GM18502 (cell line): Measurements from ENCODE around the gene SLC5A12.

Experiments used
- ATAC-seq: cut with Tn5 transposase; IDR thresholded peaks from one replicate; pipeline ENCODE4 v1.9.1; 2021; ENCODE audit warnings: mild to moderate bottlenecking; ENCODE audit not compliant: unreplicated experiment, poor library complexity

Gene SLC5A12

GRCh38 chr11:26721948-26722475 lies at the start of gene SLC5A12:
Gene SLC5A12, minus strand, starts transcription at chr11:26722060. Its CDS starts 346 bp downstream, at chr11:26721714.
- ATAC-seq = no peak

DNA sequence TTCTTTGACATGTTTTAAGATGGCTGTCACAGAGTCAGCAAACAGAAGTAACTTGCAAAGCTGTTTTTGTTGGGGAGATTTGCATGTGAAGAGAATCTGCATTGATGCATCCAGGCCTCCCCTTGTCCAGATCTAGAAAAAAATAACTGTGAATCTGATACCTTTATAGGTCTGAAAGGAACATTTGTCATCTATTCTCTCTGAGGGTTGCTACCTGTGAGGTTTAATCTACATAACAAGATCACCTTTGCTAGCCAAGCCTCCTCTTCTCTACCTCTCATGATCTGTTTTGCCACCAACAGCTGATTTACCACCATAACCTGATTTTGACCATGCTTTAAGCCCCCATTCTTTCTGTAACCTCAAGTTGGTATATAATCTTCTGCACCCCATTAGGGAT lies 47.2 kb upstream of the SLC5A12 start:
- ATAC-seq = no peak

DNA sequence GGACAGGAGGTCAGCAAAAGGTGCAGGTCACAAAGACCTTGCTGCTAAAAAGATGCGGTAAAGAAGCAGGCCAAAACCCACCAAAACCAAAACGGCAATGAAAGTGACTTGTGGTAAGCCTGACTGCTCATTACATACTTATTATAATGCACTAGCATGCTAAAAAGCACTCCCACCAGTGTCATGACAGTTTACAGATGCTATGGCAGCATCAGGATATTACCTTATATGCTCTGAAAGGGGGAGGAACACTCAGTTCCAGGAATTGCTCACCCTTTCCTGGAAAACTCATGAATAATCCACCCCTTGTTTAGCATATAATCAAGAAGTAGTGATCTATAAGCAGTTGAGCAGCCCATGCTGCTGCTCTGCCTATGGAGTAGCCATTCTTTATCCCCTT lies 45.2 kb upstream of the SLC5A12 start:
- no peak for ATAC-seq

- ATAC-seq = no peak
These were observed 43.5 kb upstream of the SLC5A12 start for GRCh38 chr11:26765323-26765722.

DNA sequence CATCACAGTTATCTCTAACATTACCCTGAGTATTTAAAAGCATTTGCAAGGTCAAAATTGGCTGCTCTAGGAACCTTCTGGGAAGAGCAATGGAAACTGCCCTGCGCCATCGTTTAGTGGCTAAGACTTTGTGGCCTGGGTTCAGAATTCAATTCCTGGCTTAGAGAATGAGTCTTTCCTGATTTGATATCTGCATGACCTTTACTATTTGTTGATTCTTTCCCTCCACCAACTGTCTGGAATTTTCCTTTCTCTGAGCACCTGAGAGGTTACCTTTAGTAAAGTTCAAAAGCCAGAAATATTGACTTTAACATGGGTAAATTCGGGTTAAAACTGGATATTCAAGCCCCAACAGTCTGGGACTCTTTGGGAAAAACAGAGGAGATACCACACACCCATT lies 43.0 kb upstream of the SLC5A12 start:
- no peak for ATAC-seq

DNA sequence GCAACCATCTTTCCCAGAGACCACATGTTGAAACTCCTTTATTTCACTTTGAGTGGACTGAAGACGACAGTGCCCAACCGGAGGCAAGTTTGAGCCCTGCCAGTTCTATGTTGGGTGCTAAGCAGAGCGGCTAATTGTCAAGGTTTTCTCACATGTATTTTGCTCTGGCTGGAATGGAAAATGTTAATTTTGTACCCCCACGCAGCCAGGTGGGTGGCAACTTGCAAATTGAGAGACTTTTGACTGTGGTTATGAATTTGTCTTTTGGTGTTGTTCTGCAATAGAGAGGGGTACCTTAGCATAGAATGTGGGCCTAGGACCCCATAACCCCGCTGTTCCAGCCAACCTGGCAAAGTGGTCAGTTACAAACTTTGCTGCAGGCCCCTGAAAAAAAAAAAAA lies 42.5 kb upstream of the SLC5A12 start:
- no peak for ATAC-seq

DNA sequence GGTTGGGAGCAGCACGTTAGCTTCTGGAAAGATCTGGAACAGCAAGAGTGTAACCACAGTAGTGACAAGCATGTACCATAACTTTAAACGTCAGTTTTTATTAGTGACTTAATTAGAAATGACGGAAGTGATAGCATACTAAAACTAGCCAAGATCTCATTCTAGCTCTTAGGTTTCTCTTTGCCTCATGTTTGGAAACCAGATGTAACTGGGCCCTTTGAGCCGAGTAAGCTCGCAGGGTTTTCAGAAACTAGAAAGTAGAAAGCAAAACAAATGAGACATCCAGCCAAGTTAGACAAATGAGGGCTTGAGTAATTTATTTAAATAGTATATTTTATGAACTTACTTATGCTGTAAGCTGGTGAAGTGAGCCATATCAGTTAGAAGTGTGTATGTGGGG lies 40.2 kb upstream of the SLC5A12 start:
- ATAC-seq = no peak

- no peak for ATAC-seq
These were observed 39.5 kb upstream of the SLC5A12 start for GRCh38 chr11:26761361-26761809.

DNA sequence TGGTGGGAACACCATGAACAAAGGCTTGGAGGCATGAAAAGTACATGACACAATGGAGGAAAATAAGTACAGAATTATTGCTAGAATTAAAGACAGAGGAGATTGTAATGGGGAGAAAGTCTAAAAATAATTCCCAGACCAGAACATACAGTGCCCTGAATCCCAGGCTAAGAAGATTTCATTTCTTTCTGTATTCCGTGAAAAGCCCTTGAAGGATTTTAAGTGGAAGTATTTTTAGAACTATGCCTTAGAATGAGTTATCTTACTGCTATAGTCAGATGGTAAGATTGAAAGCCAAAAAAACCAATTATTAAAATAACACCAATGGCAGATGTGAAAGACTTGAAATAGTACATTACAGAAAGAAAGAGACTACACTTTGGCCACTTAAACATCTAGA lies 36.1 kb upstream of the SLC5A12 start:
- ATAC-seq = no peak

GRCh38 chr11:26755762-26756161 lies 33.9 kb upstream of the SLC5A12 start:
- ATAC-seq = no peak

DNA sequence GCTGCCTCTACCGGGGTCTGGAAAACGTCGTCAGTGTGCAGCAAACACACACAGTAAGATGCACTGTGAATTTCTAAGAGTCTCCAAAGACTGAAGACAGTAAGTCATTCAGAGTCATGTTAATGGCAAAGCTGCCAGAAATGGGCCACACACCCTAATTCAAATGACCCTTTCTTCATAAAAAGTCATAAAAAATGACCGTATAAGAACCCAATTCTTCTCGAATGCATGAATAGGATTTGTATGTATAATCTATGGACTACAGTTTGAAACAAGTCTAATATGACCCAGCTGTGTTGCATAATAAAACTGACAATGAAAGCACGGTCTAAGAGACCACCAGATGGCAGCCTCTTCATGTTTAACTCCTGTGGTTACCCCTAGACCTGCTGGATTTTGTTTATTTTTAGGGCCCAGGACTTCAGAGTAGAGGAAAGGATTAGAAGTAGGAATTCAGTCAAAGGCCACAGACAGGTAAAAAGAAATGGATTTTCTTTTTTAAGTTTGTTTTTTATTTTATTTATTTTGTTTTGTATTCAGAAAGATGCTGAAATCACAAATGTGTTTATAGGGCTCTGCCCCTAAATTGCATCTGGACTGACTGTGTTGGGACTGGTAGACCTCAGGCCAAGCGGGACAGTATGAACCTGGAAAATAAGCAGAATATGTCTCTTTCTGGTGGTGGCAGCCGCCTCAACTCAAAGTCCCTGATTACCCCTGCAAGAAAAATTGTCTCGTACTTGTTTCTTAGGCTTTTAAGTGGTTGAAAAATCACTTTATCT lies 32.1 kb upstream of the SLC5A12 start:
- ATAC-seq = peak; percentile 89

- ATAC-seq = no peak
These were observed 28.1 kb upstream of the SLC5A12 start for GRCh38 chr11:26749927-26750326.

GRCh38 chr11:26743622-26744021 lies 21.8 kb upstream of the SLC5A12 start:
- peak; percentile 87 for ATAC-seq

DNA sequence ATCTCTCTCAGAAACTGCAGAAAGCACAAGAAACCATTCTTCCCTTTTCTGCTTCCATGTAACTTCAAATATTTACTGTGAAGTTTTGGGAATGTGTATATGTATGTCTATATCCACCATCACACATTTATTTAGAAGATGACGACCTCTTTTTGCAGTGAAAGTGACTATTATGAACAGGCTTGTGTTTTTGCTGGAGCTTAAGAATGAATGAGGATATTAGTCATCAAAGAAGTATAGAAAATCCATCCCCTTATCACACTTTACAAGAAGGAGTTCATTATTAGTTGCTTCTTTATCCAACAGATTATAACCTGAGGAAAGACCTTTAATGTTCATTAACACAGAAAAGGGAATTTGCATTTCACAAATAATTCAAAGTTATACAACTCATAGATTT lies 21.1 kb upstream of the SLC5A12 start:
- ATAC-seq = no peak

- ATAC-seq = no peak
These were observed 19.2 kb upstream of the SLC5A12 start for GRCh38 chr11:26741036-26741435.

GRCh38 chr11:26739366-26740073 lies 17.7 kb upstream of the SLC5A12 start:
- ATAC-seq = no peak

- no peak for ATAC-seq
These were observed 12.8 kb upstream of the SLC5A12 start for GRCh38 chr11:26734691-26735090.

DNA sequence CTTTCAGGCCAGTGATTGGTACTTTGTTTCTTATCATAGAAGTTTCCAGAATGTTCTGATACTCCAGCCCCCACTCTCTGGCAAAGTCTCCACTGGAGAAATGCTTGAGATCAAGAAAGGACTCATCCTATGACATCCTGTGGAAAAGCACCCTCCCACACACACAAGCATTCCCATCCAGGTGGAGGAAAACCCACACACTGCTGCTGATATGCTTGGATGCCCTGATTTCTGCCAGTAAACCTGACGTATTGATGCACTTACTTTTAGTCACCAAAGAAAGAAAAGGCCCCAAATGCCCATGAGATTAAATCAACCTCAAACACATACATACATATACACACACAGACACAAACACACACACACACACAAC lies 9.2 kb upstream of the SLC5A12 start:
- no peak for ATAC-seq

GRCh38 chr11:26730414-26731083 lies 8.7 kb upstream of the SLC5A12 start:
- no peak for ATAC-seq

DNA sequence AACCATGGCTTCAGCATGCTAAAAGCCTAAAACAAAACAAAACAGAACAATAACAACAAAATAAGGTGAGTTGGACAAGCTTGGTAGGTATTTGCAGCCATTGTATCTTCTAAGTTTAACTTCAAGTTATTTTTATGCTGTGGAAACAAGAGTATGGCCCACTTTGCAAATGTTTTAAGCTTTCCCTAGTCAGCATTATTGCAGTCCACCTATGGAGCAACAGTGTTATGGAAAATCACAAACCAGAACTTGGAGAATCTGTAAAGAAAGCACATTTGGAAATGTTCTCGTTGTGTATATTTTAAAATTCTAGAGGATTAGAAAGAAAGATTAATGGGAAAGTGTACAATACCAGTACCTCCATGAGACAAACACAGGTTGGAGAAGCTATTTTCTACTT lies 7.4 kb upstream of the SLC5A12 start:
- ATAC-seq = no peak

- no peak for ATAC-seq
These were observed 5.1 kb upstream of the SLC5A12 start for GRCh38 chr11:26726960-26727359.
